ENCODE data around the gene ACAP3. TPM values are rescaled to one million over a fixed set of nuclear protein-coding genes. Genes with fewer than 3 reads are reported as not detected.

ACAP3 gene
- total and polyA plus RNA-seq, 2 of the 4 experiments (the other 2 are of a cell fraction), result 13.3 to 58.2 TPM

- CTCF ChIA-PET, result no interaction called here
- no peak overlapping the region for H2BK15ac ChIP-seq (ENCODE audit: low read depth, low read length)
Observed at GRCh38 chr1:1302006-1302430, 5.7 kb downstream of the ACAP3 start.

More at GRCh38 chr1:1302006-1302430, 5.7 kb downstream of the ACAP3 start:
- Histone ChIP-seq H3K4me1 (ENCODE audit: control insufficient read depth, insufficient read depth, low read length) (peaks cover 25% of the 10 kb centered on the region), H3K9me1 (ENCODE audit: insufficient read depth, low read length) (peaks cover 3% of the 10 kb centered on the region), H3K23ac (ENCODE audit: low read depth, low read length) (no peak overlapping the region), H4K91ac (ENCODE audit: insufficient read depth, low read depth, low read length) (no peak overlapping the region), H3K4me2 (ENCODE audit: low read depth, low read length) (no peak overlapping the region), H3K4ac (ENCODE audit: low read depth, low read length) (no peak overlapping the region), H3K27me3 (ENCODE audit: control insufficient read depth, insufficient read depth, low read length) (no peaks in the 10 kb centered on the region), H2AK5ac (ENCODE audit: low read depth, low read length) (no peak overlapping the region), H4K8ac (ENCODE audit: low read depth in 2 of 2, low read length in 2 of 2) (no peak overlapping the region), H3K56ac (ENCODE audit: extremely low read depth, insufficient read depth, low read length) (no peak overlapping the region), H4K20me1 (ENCODE audit: insufficient read depth, low read length) (peaks cover 53% of the 10 kb centered on the region), H3K18ac (ENCODE audit: low read depth, low read length) (no peak overlapping the region), H4K5ac (ENCODE audit: low read depth, low read length) (no peak overlapping the region), H2AK9ac (replicated peaks; ENCODE audit: low read depth, low read length, poor library complexity) (no peak overlapping the region), H3K14ac (replicated peaks; ENCODE audit: low read depth, low read length) (no peak overlapping the region), H3K4me3 (ENCODE audit: insufficient read depth, low read depth, low read length) (no peak overlapping the region), H3K9ac (ENCODE audit: low read depth, low read length) (no peak overlapping the region), H2BK5ac (ENCODE audit: low read depth, low read length, poor library complexity, severe bottlenecking) (no peak overlapping the region), H3K9me3 (ENCODE audit: control insufficient read depth, insufficient read depth, low read length) (no peaks in the 10 kb centered on the region), H2BK20ac (ENCODE audit: low read depth, low read length) (no peak overlapping the region), H3K36me3 (ENCODE audit: control insufficient read depth, insufficient read depth, low read length) (peaks cover 13% of the 10 kb centered on the region), H2AFZ (replicated peaks; ENCODE audit: low read length, poor library complexity) (no peak overlapping the region), H3K79me1 (ENCODE audit: low read depth in 1 of 2, low read length in 2 of 2) (peaks cover 3 to 50% of the 10 kb centered on the region in 2 experiments; a peak in 3 of 4 replicates), H2BK120ac (ENCODE audit: low read depth, low read length) (no peak overlapping the region), H3K27ac (ENCODE audit: insufficient read depth, low read length) (no peak overlapping the region)
- WGBS, 2 experiments (ENCODE audit: extremely low coverage in 2 of 2, insufficient read length in 1 of 2), result 85% methylated on average over 4 of the region's 9 CpGs; no CpG with 5 or more reads in 1 of the 2 experiments
- DNase-seq (no peak), ATAC-seq (ENCODE audit: low read depth) (no peak)
- in situ Hi-C loops (cut with MboI; ENCODE audit: low sequenced_read_pairs) (no loop called here), dilution Hi-C loops (cut with HindIII; ENCODE audit: low sequenced_read_pairs, unreplicated experiment) (no loop called here), intact Hi-C loops (cut with micrococcal nuclease) (no loop called here)
- POLR2A ChIA-PET (ENCODE audit: unreplicated experiment), result no interaction called here
- no TSS peak for BruUV-seq (replicated peaks)
- TF ChIP-seq SMC3 (IDR thresholded peaks at IDR 0.05; ENCODE audit: low read depth, low read length) (0 out of 2 replicates have a peak, but pooled peaks have one; percentile 15), CTCF (conservative IDR thresholded peaks at IDR 0.05; ENCODE audit: low read depth, low read length) (peak; percentile 38; the same call in 1 of the 2 replicates), POLR2A (IDR thresholded peaks at IDR 0.05; ENCODE audit: low read depth, low read length) (no peak), USF2 (IDR thresholded peaks at IDR 0.05; ENCODE audit: low read depth, low read length) (no peak), RAD21 (IDR thresholded peaks at IDR 0.05; ENCODE audit: low read length) (0 out of 2 replicates have a peak, but pooled peaks have one; percentile 6)
